Measurements from ENCODE around the gene MACROD2.
"Not testable (repeated sequence)": the region's sequence is repeated elsewhere in the genome, so short reads cannot be mapped to it uniquely, and the experiment has no call there.

The MACROD2 gene

DNA sequence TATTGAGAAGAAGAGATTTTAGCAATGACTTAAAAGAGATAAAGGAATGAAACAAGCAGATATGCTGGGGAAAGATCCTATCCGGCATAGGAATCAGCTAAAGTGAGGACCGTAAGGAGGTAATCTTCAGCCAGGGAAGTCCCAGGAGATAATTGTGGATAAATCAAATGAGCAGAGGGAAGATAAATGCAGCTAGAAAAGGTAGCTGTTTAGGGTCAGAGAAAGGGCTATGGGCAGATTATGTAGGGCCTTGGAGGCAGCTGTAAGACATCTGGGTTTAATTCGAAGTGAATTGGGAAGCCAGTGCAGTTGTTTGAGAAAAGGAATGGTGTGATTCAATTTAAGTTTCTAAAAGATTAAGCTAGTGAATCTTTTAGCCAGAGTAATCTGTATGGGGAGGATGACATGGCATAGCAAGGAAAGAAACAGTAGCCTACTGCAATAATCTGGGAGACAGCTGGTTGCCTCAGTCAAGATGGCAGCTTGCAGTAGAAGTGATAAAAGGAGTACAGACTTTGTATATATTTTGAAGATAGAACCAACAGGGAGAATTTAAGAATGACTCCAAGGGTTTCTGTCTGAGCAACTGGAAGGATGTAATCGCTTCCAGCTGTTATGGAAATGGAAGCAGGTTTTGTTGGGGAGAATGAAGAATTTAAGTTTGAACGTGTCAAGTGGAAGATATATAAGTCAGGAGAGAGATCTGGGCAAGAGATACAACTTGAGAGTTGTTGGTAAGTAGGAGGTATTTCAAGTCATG is 894.4 kb downstream of the MACROD2 start:
- no peak for DNase-seq

GRCh38 chr20:14890713-14891112 is 895.4 kb downstream of the MACROD2 start:
- DNase-seq, result no peak

GRCh38 chr20:14892782-14893181 is 897.5 kb downstream of the MACROD2 start:
- DNase-seq, result no peak

DNA sequence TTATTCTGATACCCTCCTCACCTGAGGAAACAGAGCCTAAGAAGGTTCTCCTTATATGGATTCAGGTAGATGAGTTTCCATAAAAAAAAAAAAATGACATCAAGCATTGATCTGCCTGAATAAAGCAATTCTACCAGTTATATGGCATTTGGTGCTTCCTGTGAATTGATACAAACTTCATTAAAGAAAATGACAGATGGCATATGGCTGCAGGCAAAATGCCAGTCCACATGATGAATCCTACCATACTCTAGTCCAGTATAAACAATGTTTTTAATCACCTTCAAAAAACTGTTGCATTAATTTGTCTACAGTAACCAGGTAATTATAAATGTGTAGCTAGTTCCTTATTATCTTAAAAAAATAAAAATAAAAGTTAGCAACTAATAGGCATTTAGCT is 901.3 kb downstream of the MACROD2 start:
- no peak for DNase-seq

- DNase-seq, result no peak
These were observed 902.3 kb downstream of the MACROD2 start for GRCh38 chr20:14897608-14898007.

GRCh38 chr20:14902432-14903089 is 907.2 kb downstream of the MACROD2 start:
- no peak for DNase-seq

DNA sequence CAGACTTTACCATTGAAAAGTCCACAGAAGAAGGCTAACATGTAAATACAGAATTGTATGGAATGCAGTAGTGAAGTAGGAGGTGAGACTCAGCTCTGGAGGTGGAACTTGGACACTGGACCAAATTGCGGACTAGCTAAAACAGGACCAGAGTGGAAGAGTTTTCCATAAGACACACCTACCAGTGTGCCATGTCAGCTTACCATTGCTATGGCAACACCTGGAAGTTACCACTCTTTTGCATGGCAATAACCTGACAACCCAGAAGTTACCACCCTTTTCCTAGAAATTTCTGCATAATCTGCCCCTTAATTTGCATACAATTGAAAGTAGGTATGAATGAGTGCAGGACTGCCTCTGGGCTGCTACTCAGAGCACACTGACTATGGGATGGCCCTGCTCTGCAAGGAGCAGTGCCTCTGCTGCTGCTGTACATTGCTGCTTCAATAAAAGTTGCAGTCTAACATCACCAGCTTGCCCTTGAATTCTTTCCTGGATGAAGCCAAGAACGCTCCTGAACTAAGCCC is 911.7 kb downstream of the MACROD2 start:
- DNase-seq, result no peak

GRCh38 chr20:14910126-14910525 is 914.8 kb downstream of the MACROD2 start:
- no peak for DNase-seq

- no peak for DNase-seq
These were observed 918.7 kb downstream of the MACROD2 start for GRCh38 chr20:14913896-14914620.

DNA sequence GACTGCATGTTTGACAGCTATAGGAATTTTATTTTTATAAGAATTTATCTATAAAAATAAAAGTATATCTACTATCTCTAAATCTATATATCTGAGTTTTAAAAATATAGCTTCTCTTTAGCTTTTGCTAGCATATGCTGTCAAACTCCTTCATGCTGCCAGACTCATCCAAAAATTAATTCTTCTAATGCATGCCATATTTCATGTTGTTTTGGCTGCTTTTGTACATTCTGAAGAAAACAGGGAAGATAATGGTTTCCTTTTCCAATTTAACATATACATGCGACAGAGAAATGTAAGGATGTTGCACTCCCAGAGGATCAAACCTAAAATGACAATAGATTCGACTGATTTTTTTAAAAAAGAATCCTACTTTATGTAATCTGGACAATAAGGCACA is 919.3 kb downstream of the MACROD2 start:
- DNase-seq, result no peak

DNA sequence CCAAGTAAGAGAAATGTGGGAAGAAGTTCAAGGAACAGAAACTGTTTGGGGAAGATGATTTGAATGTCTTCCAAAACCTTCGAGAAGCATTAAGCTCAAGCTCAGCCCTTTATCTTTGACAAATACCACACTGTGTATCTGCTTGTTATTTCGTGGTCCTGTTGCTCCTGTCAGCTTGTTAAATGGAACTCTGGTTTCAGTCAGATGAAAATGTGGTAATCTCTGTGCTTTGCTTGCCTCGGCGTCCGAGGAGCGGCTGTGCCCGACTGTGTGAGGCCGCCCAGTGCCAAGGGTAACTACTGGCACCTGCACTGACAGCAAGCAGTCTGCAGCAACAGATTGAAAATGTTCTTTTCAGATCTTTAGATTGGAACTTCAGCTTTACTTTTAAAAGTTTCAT is 920.0 kb downstream of the MACROD2 start:
- DNase-seq, result no peak

DNA sequence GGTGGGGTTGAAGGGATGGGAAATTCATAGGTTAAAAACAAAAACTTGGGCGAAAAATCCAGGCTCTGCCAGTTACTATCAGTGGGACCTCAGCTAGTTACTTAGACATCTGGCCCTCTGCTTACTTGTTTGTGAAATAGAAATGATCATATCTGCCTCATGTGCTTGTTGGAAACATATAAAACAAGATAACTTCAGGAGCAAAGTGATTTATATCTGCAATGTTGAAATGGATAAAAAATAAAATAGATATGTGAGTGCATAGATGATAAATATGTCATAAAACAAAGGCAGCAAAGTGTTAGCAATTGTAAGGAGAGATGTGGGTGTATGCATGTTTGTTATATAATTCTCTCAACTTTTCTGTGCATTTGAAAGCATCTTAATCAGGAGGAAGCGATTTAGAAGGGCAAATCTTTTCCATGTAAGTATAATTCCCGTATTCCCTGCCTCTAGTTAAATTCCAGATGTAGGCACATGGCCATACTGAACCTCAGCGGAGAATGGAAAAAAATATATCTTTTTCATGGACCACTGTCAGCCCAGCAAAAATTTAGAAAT is 921.1 kb downstream of the MACROD2 start:
- DNase-seq, result no peak

- DNase-seq, result no peak
These were observed 923.0 kb downstream of the MACROD2 start for GRCh38 chr20:14918281-14918680.

DNA sequence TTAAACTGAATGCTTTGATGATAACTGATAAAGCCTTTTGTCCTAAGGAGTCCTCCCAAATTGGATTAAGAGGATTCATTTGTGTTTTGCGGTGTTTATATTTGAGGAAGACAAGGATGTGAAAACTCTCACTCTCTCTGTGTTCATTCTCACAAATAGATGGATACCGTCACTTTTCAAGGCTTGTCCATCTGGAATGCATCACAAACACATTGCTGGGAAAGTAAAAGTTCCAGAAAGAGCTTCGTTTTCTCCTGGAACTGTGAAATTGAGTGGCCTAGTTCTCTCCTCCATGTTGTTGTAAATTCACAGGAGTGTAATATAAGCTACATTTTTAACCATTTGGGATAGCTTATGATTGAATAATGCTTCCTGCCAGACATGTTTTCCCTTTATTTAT is 923.7 kb downstream of the MACROD2 start:
- DNase-seq, result no peak

GRCh38 chr20:14919501-14920081 is 924.3 kb downstream of the MACROD2 start:
- no peak for DNase-seq

DNA sequence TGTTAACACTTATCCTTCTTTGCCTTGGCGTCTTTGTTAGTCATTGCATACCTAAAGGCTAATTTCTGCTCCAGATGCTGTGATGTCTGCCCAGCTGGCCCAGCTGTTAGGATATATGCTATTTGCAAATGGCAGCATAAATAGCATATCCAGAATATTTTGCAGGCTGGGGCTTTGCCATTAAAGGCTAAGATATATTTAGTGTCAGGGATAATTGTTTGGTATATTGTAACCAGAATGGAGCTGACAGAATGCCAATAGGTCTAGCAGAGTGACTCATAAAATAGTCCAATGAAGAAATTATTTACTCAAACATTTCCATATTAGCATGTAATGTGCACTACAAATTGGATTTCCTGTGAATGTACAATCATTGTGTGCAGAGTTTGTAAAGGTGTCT is 926.2 kb downstream of the MACROD2 start:
- DNase-seq, result no peak

GRCh38 chr20:14922503-14923267 is 927.4 kb downstream of the MACROD2 start:
- no peak for DNase-seq

GRCh38 chr20:14924433-14924832 is 929.1 kb downstream of the MACROD2 start:
- DNase-seq, result no peak

- DNase-seq, result no peak
These were observed 930.0 kb downstream of the MACROD2 start for GRCh38 chr20:14925300-14925699.

GRCh38 chr20:14926436-14926835 is 931.1 kb downstream of the MACROD2 start:
- not testable (repeated sequence) for DNase-seq

DNA sequence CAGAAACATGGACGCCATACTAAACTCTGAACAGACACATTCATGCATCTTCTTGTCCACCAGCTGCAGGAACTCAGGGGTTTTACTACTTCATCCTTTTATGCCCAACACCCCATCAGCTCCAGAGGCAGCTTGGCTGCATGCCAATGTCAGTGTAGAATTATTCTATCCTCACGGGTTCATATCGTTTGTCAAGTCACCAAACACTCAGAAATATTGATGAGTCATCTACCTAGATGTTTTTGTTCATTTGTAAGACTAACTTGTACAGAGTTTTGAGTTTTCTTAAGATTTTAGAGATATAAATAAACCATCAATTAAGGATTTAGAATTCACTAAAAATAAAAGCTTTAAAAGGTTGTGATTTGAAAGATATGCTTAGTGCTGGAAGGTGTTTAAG is 932.8 kb downstream of the MACROD2 start:
- DNase-seq, result no peak

DNA sequence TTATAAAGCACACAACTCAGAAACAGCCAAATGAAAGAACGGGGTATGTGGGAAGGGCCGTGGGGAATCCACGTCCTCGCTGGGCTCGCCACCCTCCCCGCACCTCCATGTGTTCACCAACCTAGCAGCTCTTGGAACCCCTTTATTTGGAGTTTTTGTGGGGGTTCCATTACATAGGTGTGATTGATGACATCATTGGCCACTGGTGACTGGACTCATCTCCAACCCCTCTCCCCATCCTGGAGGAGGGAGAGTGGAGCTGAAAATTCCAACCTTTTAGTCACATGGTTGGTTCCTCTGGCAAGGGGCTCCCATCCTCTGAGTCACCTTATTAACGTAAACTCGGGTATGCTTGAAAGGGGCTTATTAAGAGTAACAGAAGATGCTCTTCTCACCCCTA is 934.1 kb downstream of the MACROD2 start:
- DNase-seq, result no peak

Measured in stimulated activated CD4-positive, alpha-beta T cell treated with anti-CD3 and anti-CD28 coated beads, Interleukin-12 subunit alpha, Interleukin-12 subunit beta, amount 100 ng/mL, for 4 hours (primary cell).